GM19099 (cell line): ENCODE data around the gene CARD11.

Experiments used
- POLR2A ChIP-seq: IDR thresholded peaks from 3 replicates; pipeline ENCODE4 v1.6.1; 2011; ENCODE audit warnings: low read depth; ENCODE audit not compliant: insufficient read length; ENCODE audit errors: extremely low read depth

The CARD11 gene

GRCh38 chr7:2872296-2872874, 171.3 kb downstream of the CARD11 start:
- TF ChIP-seq POLR2A: no peak

- no peak for TF ChIP-seq POLR2A
These were observed 173.2 kb downstream of the CARD11 start for GRCh38 chr7:2870471-2870931.

- TF ChIP-seq POLR2A: no peak
These were observed 173.7 kb downstream of the CARD11 start for GRCh38 chr7:2869981-2870380.

GRCh38 chr7:2866601-2867000, 177.1 kb downstream of the CARD11 start:
- no peak for TF ChIP-seq POLR2A

- no peak for TF ChIP-seq POLR2A
These were observed 178.5 kb downstream of the CARD11 start for GRCh38 chr7:2864999-2865670.

- no peak for TF ChIP-seq POLR2A
These were observed 179.3 kb downstream of the CARD11 start for GRCh38 chr7:2864204-2864985.

GRCh38 chr7:2863461-2864066, 180.1 kb downstream of the CARD11 start:
- TF ChIP-seq POLR2A: peak; percentile 89

- no peak for TF ChIP-seq POLR2A
These were observed 180.8 kb downstream of the CARD11 start for GRCh38 chr7:2862831-2863361.

GRCh38 chr7:2861509-2861908, 182.2 kb downstream of the CARD11 start:
- TF ChIP-seq POLR2A: no peak

- no peak for TF ChIP-seq POLR2A
These were observed 183.0 kb downstream of the CARD11 start for GRCh38 chr7:2860627-2861133.

- no peak for TF ChIP-seq POLR2A
These were observed 183.7 kb downstream of the CARD11 start for GRCh38 chr7:2859952-2860351.

GRCh38 chr7:2858621-2859020, 185.0 kb downstream of the CARD11 start:
- no peak for TF ChIP-seq POLR2A

GRCh38 chr7:2856388-2857169, 187.1 kb downstream of the CARD11 start:
- TF ChIP-seq POLR2A: no peak
